Caco-2 (cell line): ENCODE measurements around the gene TLE2. TPM values are rescaled to one million over a fixed set of nuclear protein-coding genes. Genes with fewer than 3 reads are reported as not detected.

Experiments used
- BruUV-seq: library from RNA; stranded (reverse); fragments of 400-500 nt; replicated peaks from 2 replicates; lab custom pipeline; 2021; lab: Mats Ljungman, UMichigan
- CTCF ChIA-PET: fragments of 300-600 bp; sonication (Branson Sonifier 250); formaldehyde crosslinking; loops from one replicate; lab custom pipeline; 2022; ENCODE audit warnings: antibody characterized with exemption; lab: Charles Lee
- POLR2A ChIA-PET: fragments of 300-600 bp; sonication (Branson Sonifier 250); formaldehyde crosslinking; loops from one replicate; lab custom pipeline; 2022; ENCODE audit warnings: antibody characterized with exemption; lab: Charles Lee
- DNase-seq, 2 experiments: peaks; one replicate each; pipeline versions ENCODE4 v3.0.0 to v3.0.0-alpha.2; 2020 to 2022
- H3K27me3 ChIP-seq: replicated peaks from 2 replicates; pipeline ENCODE4 v1.6.0; 2011; ENCODE audit warnings: low read length; ENCODE audit not compliant: control insufficient read depth, insufficient read depth
- H3K36me3 ChIP-seq: 2 replicates; pipeline ENCODE4 v1.5.1; 2011; ENCODE audit warnings: low read length; ENCODE audit not compliant: control insufficient read depth, insufficient read depth
- H3K4me1 ChIP-seq: fragments of 250-450 bp; sonication (Bioruptor Pico); 2 replicates; pipeline ENCODE4 v1.5.1; 2020; ENCODE audit warnings: mild to moderate bottlenecking
- H3K4me3 ChIP-seq: 2 replicates; pipeline ENCODE4 v1.5.1; 2011; ENCODE audit warnings: low read depth, mild to moderate bottlenecking, control low read depth, low read length
- H3K9me3 ChIP-seq: fragments of 250-450 bp; sonication (Bioruptor Pico); 2 replicates; pipeline ENCODE4 v1.5.1; 2020; ENCODE audit warnings: mild to moderate bottlenecking, moderate library complexity
- H3K27ac Mint-ChIP-seq: one replicate; pipeline ENCODE4 v1.8.0; 2022; ENCODE audit warnings: mixed read lengths; ENCODE audit not compliant: unreplicated experiment
- H3K27me3 Mint-ChIP-seq: one replicate; pipeline ENCODE4 v1.8.0; 2022; ENCODE audit warnings: mixed read lengths; ENCODE audit not compliant: insufficient read depth, unreplicated experiment
- H3K36me3 Mint-ChIP-seq: one replicate; pipeline ENCODE4 v1.8.0; 2022; ENCODE audit warnings: mild to moderate bottlenecking, mixed read lengths; ENCODE audit not compliant: insufficient read depth, unreplicated experiment
- H3K4me1 Mint-ChIP-seq: one replicate; pipeline ENCODE4 v1.8.0; 2022; ENCODE audit warnings: low read depth, mixed read lengths; ENCODE audit not compliant: unreplicated experiment
- H3K4me3 Mint-ChIP-seq: one replicate; pipeline ENCODE4 v1.8.0; 2022; ENCODE audit warnings: mild to moderate bottlenecking, moderate library complexity, mixed read lengths; ENCODE audit not compliant: unreplicated experiment
- H3K9me3 Mint-ChIP-seq: one replicate; pipeline ENCODE4 v1.8.0; 2022; ENCODE audit warnings: mixed read lengths; ENCODE audit not compliant: unreplicated experiment
- intact Hi-C: fragments of 100-400 bp; cut with micrococcal nuclease; formaldehyde crosslinking; loops from one replicate; pipeline ENCODE4 v1.10.0; 2022; ENCODE audit not compliant: unreplicated experiment
- total RNA-seq: library from RNA; stranded (reverse); gene quantifications from 2 replicates; pipeline ENCODE4 v1.2.3, GENCODE V29; 2022
- TF ChIP-seq, protein P1 (sequence below), 2 experiments: fragments of 200-600 bp in 1 of 2; IDR thresholded peaks; 1 replicate in 1 of 2; 2 replicates in 1 of 2; pipeline versions ENCODE4 v1.5.1 to v1.8.0; 2011 to 2022; ENCODE audit warnings: antibody characterized with exemption in 1 of 2, control low read depth in 1 of 2, inconsistent platforms in 1 of 2, low read depth in 1 of 2, low read length in 1 of 2, mild to moderate bottlenecking in 1 of 2, moderate library complexity in 1 of 2; ENCODE audit not compliant: insufficient read depth in 1 of 2, severe bottlenecking in 1 of 2, unreplicated experiment in 1 of 2

Gene TLE2
- total RNA-seq, 1 experiment from 2014 or later: 31.3 TPM

- no TSS peak for BruUV-seq
- H3K9me3 ChIP-seq: no peaks in the 10 kb centered on the region
- no peak overlapping the region for H3K4me3 ChIP-seq
- no peaks in the 10 kb centered on the region for H3K9me3 Mint-ChIP-seq
- H3K36me3 ChIP-seq: no peaks in the 10 kb centered on the region
- H3K4me1 ChIP-seq: no peaks in the 10 kb centered on the region
- intact Hi-C loops: no loop called here
- H3K27ac Mint-ChIP-seq: no peak overlapping the region
- H3K36me3 Mint-ChIP-seq: no peaks in the 10 kb centered on the region
- H3K27me3 ChIP-seq: no peaks in the 10 kb centered on the region
- no peaks in the 10 kb centered on the region for H3K4me1 Mint-ChIP-seq
- TF ChIP-seq, protein P1, sequence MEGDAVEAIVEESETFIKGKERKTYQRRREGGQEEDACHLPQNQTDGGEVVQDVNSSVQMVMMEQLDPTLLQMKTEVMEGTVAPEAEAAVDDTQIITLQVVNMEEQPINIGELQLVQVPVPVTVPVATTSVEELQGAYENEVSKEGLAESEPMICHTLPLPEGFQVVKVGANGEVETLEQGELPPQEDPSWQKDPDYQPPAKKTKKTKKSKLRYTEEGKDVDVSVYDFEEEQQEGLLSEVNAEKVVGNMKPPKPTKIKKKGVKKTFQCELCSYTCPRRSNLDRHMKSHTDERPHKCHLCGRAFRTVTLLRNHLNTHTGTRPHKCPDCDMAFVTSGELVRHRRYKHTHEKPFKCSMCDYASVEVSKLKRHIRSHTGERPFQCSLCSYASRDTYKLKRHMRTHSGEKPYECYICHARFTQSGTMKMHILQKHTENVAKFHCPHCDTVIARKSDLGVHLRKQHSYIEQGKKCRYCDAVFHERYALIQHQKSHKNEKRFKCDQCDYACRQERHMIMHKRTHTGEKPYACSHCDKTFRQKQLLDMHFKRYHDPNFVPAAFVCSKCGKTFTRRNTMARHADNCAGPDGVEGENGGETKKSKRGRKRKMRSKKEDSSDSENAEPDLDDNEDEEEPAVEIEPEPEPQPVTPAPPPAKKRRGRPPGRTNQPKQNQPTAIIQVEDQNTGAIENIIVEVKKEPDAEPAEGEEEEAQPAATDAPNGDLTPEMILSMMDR (IDR thresholded peaks at IDR 0.05; ENCODE audit: insufficient read depth in 1 of 2, low read depth in 1 of 2, low read length in 1 of 2, severe bottlenecking in 1 of 2, unreplicated experiment in 1 of 2): no peak
- H3K4me3 Mint-ChIP-seq: no peak overlapping the region
- DNase-seq: no peak
- ChIA-PET POLR2A (no interaction called here), CTCF (no interaction called here)
- H3K27me3 Mint-ChIP-seq: no peaks in the 10 kb centered on the region
These were observed 16.1 kb upstream of the TLE2 start for GRCh38 chr19:3045191-3045590.

DNA sequence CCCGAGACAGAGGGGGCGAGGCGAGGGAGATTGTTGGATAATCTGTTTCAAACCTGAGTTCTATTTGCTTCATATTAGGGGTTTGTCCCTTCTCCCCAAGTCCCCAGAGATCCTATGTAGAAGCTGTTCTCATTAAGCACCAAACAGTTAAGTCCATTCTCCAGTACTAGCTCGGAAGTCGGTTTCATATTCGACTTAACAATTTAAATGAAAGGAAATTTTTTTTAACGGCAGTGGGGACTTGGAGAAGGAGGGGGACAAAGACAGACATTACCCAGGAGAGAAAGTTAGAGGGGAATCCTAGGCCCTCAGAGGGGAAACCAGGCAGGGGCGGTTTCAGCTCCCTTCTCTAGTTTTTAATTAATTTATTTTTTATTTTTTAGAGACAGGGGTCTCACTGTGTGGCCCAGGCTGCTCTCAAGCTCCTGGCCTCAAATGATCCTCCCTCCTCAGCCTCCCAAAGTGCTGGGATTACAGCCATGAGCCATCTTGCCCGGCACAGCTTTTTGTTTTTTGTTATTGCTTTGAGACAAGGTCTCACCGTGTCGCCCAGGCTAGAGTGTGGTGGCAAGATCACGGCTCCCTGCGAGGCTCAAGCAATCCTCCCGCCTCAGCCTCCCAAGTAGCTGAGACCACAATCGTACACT lies 13.7 kb upstream of the TLE2 start:
- Mint-ChIP-seq H3K27ac (no peak overlapping the region), H3K27me3 (no peaks in the 10 kb centered on the region), H3K4me3 (no peak overlapping the region), H3K36me3 (peaks cover 5% of the 10 kb centered on the region), H3K4me1 (no peaks in the 10 kb centered on the region), H3K9me3 (no peaks in the 10 kb centered on the region)
- H3K27me3 ChIP-seq: no peaks in the 10 kb centered on the region
- intact Hi-C loops: no loop called here
- no peaks in the 10 kb centered on the region for H3K36me3 ChIP-seq
- no peak for DNase-seq
- TF ChIP-seq, protein P1 (IDR thresholded peaks at IDR 0.05; ENCODE audit: insufficient read depth in 1 of 2, low read depth in 1 of 2, low read length in 1 of 2, severe bottlenecking in 1 of 2, unreplicated experiment in 1 of 2): no peak
- no TSS peak for BruUV-seq
- ChIA-PET CTCF (no interaction called here), POLR2A (interaction anchor here (0.6 kb wide), 1 partner anchor 79 kb away, joined by 4 read pairs; no protein-coding TSS in a partner anchor)
- H3K9me3 ChIP-seq: no peaks in the 10 kb centered on the region
- H3K4me3 ChIP-seq: no peak overlapping the region
- no peaks in the 10 kb centered on the region for H3K4me1 ChIP-seq

- no TSS peak for BruUV-seq
- intact Hi-C loops: no loop called here
- H3K27ac Mint-ChIP-seq: no peak overlapping the region
- ChIA-PET POLR2A (no interaction called here), CTCF (no interaction called here)
- no peak overlapping the region for H3K4me3 ChIP-seq
- no peaks in the 10 kb centered on the region for H3K9me3 ChIP-seq
- no peaks in the 10 kb centered on the region for H3K9me3 Mint-ChIP-seq
- no peak for DNase-seq
- peaks cover 5% of the 10 kb centered on the region for H3K36me3 Mint-ChIP-seq
- H3K4me3 Mint-ChIP-seq: no peak overlapping the region
- H3K36me3 ChIP-seq: no peaks in the 10 kb centered on the region
- no peaks in the 10 kb centered on the region for H3K27me3 Mint-ChIP-seq
- no peaks in the 10 kb centered on the region for H3K4me1 ChIP-seq
- no peaks in the 10 kb centered on the region for H3K4me1 Mint-ChIP-seq
- H3K27me3 ChIP-seq: no peaks in the 10 kb centered on the region
- TF ChIP-seq, protein P1 (IDR thresholded peaks at IDR 0.05; ENCODE audit: insufficient read depth in 1 of 2, low read depth in 1 of 2, low read length in 1 of 2, severe bottlenecking in 1 of 2, unreplicated experiment in 1 of 2): no peak
These were observed 12.9 kb upstream of the TLE2 start for GRCh38 chr19:3041761-3042620.
